ENCODE measurements around the gene CDK14. TPM values are rescaled to one million over a fixed set of nuclear protein-coding genes. Genes with fewer than 3 reads are reported as not detected.

Gene CDK14
- total and polyA plus RNA-seq, 10 of the 15 experiments (the other 5 are each of a cell fraction or from before 2014, with no cell fraction given) = 6.5 to 61.3 (median 24.2) TPM

DNA sequence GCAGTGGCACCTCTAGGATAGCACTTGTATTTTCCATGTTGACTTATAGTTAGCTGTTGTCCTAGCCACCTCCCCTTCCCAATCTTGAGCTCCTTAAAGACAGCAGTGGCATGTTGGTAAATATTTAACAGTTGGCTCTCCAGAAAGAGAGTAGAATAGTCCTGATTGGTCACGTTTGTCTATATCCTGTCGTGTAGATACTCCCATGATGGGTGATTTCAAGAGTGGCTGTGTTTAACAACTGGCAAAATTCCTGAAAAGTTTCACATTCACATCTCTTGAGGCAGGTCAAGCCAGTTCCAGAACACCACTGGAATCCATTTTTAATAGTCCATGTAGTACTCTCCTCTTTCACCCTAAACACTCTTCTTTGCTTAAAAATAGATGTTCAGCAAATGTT is 599.9 kb downstream of the CDK14 start (continued):
- TF ChIP-seq NRF1 (conservative IDR thresholded peaks at IDR 0.05; ENCODE audit: low read depth, low read length) (no peak), NFYA (IDR thresholded peaks at IDR 0.05; ENCODE audit: borderline replicate concordance, low read depth, low read length) (no peak), IRF4 (IDR thresholded peaks at IDR 0.05; ENCODE audit: low read depth, low read length) (no peak), SMAD1 (IDR thresholded peaks at IDR 0.05; ENCODE audit: low read depth, partially characterized antibody) (no peak)
- TF ChIP-seq, protein P1, sequence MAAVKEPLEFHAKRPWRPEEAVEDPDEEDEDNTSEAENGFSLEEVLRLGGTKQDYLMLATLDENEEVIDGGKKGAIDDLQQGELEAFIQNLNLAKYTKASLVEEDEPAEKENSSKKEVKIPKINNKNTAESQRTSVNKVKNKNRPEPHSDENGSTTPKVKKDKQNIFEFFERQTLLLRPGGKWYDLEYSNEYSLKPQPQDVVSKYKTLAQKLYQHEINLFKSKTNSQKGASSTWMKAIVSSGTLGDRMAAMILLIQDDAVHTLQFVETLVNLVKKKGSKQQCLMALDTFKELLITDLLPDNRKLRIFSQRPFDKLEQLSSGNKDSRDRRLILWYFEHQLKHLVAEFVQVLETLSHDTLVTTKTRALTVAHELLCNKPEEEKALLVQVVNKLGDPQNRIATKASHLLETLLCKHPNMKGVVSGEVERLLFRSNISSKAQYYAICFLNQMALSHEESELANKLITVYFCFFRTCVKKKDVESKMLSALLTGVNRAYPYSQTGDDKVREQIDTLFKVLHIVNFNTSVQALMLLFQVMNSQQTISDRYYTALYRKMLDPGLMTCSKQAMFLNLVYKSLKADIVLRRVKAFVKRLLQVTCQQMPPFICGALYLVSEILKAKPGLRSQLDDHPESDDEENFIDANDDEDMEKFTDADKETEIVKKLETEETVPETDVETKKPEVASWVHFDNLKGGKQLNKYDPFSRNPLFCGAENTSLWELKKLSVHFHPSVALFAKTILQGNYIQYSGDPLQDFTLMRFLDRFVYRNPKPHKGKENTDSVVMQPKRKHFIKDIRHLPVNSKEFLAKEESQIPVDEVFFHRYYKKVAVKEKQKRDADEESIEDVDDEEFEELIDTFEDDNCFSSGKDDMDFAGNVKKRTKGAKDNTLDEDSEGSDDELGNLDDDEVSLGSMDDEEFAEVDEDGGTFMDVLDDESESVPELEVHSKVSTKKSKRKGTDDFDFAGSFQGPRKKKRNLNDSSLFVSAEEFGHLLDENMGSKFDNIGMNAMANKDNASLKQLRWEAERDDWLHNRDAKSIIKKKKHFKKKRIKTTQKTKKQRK (IDR thresholded peaks at IDR 0.05; ENCODE audit: low read depth, low read length) = no peak

DNA sequence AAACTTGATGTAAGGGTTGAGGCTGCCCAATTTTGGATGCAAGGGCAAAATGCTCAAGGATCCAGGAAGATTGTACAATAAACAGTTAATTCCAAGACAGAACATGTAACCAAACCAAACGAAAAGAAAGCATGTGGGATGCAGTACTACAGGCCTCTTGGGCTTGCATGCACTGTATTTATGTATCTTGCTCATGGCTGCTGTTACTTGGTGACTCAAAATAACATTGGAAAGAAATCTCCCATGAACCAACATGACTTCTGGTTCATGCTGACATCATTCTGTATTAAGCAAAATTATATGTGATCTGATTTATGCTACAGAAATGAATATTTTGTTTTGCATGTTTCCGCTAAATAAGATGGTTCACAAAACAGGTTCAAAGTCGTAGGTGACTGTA is 602.2 kb downstream of the CDK14 start:
- BruUV-seq (replicated peaks) = no TSS peak
- Histone ChIP-seq H2AFZ (ENCODE audit: control insufficient read depth, low read depth, low read length) (no peak overlapping the region), H3K27me3 (replicated peaks in 1 of 2; ENCODE audit: control insufficient read depth in 2 of 2, insufficient read depth in 2 of 2, low read length in 1 of 2) (no peaks in the 10 kb centered on the region), H3K4me3 (no peak overlapping the region), H3K9ac (ENCODE audit: control insufficient read depth, insufficient read depth, low read length) (no peak overlapping the region), H3K27ac (ENCODE audit: control insufficient read depth, insufficient read depth) (no peak overlapping the region), H4K20me1 (ENCODE audit: control insufficient read depth, insufficient read depth) (no peaks in the 10 kb centered on the region), H3K36me3 (ENCODE audit: control insufficient read depth in 2 of 2, insufficient read depth in 2 of 2, low read length in 1 of 2) (no peaks in the 10 kb centered on the region), H3K4me1 (ENCODE audit: control insufficient read depth, insufficient read depth, low read length) (no peaks in the 10 kb centered on the region), H3K9me3 (replicated peaks; ENCODE audit: control insufficient read depth, insufficient read depth, low read length) (no peaks in the 10 kb centered on the region), H3K4me2 (ENCODE audit: control insufficient read depth, insufficient read depth) (no peak overlapping the region), H3K79me2 (ENCODE audit: control insufficient read depth, insufficient read depth, low read length) (no peaks in the 10 kb centered on the region)
- POLR2A ChIA-PET = no interaction called here
- DNase-seq (ENCODE audit: low read depth, low spot score) (no peak), ATAC-seq (no peak), FAIRE-seq (no peak)
- in situ Hi-C loops (cut with MboI) (no loop called here), intact Hi-C loops (cut with micrococcal nuclease; ENCODE audit: unreplicated experiment) (no loop called here)
- SMC1A ChIA-PET (ENCODE audit: uncharacterized antibody, unreplicated experiment) = no interaction called here
- 69% methylated on average over 3 of the region's 3 CpGs for WGBS (ENCODE audit: insufficient coverage, insufficient replicate concordance, low lambda C conversion rate, missing lambda C conversion rate)
- CTCF ChIA-PET = no interaction called here
- RAD21 ChIA-PET (ENCODE audit: unreplicated experiment) = no interaction called here
- no peak for TF ChIP-seq BACH1 (IDR thresholded peaks at IDR 0.05; ENCODE audit: borderline replicate concordance)
- no peak for TF ChIP-seq KLF5 (IDR thresholded peaks at IDR 0.05; ENCODE audit: partially characterized antibody)
- TF ChIP-seq, protein P2, sequence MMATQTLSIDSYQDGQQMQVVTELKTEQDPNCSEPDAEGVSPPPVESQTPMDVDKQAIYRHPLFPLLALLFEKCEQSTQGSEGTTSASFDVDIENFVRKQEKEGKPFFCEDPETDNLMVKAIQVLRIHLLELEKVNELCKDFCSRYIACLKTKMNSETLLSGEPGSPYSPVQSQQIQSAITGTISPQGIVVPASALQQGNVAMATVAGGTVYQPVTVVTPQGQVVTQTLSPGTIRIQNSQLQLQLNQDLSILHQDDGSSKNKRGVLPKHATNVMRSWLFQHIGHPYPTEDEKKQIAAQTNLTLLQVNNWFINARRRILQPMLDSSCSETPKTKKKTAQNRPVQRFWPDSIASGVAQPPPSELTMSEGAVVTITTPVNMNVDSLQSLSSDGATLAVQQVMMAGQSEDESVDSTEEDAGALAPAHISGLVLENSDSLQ (IDR thresholded peaks at IDR 0.05) = no peak
- TF ChIP-seq SREBF1 (IDR thresholded peaks at IDR 0.05; ENCODE audit: low read length) = no peak
- TF ChIP-seq, protein P3, sequence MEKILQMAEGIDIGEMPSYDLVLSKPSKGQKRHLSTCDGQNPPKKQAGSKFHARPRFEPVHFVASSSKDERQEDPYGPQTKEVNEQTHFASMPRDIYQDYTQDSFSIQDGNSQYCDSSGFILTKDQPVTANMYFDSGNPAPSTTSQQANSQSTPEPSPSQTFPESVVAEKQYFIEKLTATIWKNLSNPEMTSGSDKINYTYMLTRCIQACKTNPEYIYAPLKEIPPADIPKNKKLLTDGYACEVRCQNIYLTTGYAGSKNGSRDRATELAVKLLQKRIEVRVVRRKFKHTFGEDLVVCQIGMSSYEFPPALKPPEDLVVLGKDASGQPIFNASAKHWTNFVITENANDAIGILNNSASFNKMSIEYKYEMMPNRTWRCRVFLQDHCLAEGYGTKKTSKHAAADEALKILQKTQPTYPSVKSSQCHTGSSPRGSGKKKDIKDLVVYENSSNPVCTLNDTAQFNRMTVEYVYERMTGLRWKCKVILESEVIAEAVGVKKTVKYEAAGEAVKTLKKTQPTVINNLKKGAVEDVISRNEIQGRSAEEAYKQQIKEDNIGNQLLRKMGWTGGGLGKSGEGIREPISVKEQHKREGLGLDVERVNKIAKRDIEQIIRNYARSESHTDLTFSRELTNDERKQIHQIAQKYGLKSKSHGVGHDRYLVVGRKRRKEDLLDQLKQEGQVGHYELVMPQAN (conservative IDR thresholded peaks at IDR 0.05) = no peak
- TF ChIP-seq CBFB (IDR thresholded peaks at IDR 0.05; ENCODE audit: low read depth) = no peak
- no peak for TF ChIP-seq MYB (IDR thresholded peaks at IDR 0.05; ENCODE audit: borderline replicate concordance, low read depth, low read length)
- no peak for TF ChIP-seq YBX1 (IDR thresholded peaks at IDR 0.05)
- TF ChIP-seq SPI1 (IDR thresholded peaks at IDR 0.05; ENCODE audit: borderline replicate concordance, insufficient read depth, low read depth, low read length) = no peak
- TF ChIP-seq PBX3 (IDR thresholded peaks at IDR 0.05; ENCODE audit: insufficient replicate concordance, low read depth, low read length) = no peak
- no peak for TF ChIP-seq CHD4 (IDR thresholded peaks at IDR 0.05)
- TF ChIP-seq ZNF207 (IDR thresholded peaks at IDR 0.05; ENCODE audit: borderline replicate concordance) = no peak

Data from GM12878 (cell line).